Forelimb muscle (tissue), 1 donor: ENCODE data around the gene OAF. TPM values are rescaled to one million over a fixed set of nuclear protein-coding genes. Genes with fewer than 3 reads are reported as not detected.
"Not testable (repeated sequence)": the region's sequence is repeated elsewhere in the genome, so short reads cannot be mapped to it uniquely, and the experiment has no call there.

Experiments
- DNase-seq: peaks from one replicate; pipeline ENCODE4 v3.0.0-alpha.2; 2013; ENCODE audit warnings: low read depth
- polyA plus RNA-seq: library from polyadenylated mRNA; unstranded; fragments of 120-200 nt; gene quantifications from one replicate; pipeline ENCODE4 v1.2.1, GENCODE V29; 2013; ENCODE audit not compliant: insufficient read length

The OAF gene
- polyA plus RNA-seq, 1 donor = 48.6 TPM

GRCh38 chr11:120240866-120241265 is 30.0 kb downstream of the OAF start:
- no peak for DNase-seq

GRCh38 chr11:120241277-120241676 is 30.4 kb downstream of the OAF start:
- no peak for DNase-seq

GRCh38 chr11:120243221-120243620 is 32.4 kb downstream of the OAF start:
- DNase-seq = no peak

- DNase-seq = no peak
These were observed 33.9 kb downstream of the OAF start for GRCh38 chr11:120244476-120245365.

GRCh38 chr11:120245434-120245833 is 34.6 kb downstream of the OAF start:
- no peak for DNase-seq

- no peak for DNase-seq
These were observed 37.9 kb downstream of the OAF start for GRCh38 chr11:120248551-120249278.

- no peak for DNase-seq
These were observed 38.7 kb downstream of the OAF start for GRCh38 chr11:120249279-120250262.

- not testable (repeated sequence) for DNase-seq
These were observed 42.5 kb downstream of the OAF start for GRCh38 chr11:120253377-120253776.

GRCh38 chr11:120254788-120255518 is 44.1 kb downstream of the OAF start:
- no peak for DNase-seq

GRCh38 chr11:120255519-120255866 is 44.7 kb downstream of the OAF start:
- DNase-seq = no peak

GRCh38 chr11:120256178-120256577 is 45.3 kb downstream of the OAF start:
- no peak for DNase-seq

GRCh38 chr11:120256779-120257178 is 45.9 kb downstream of the OAF start:
- DNase-seq = no peak

GRCh38 chr11:120257346-120257745 is 46.5 kb downstream of the OAF start:
- no peak for DNase-seq

GRCh38 chr11:120258661-120259060 is 47.8 kb downstream of the OAF start:
- no peak for DNase-seq

GRCh38 chr11:120259241-120259640 is 48.4 kb downstream of the OAF start:
- DNase-seq = no peak

GRCh38 chr11:120259988-120260565 is 49.2 kb downstream of the OAF start:
- no peak for DNase-seq

- no peak for DNase-seq
These were observed 49.8 kb downstream of the OAF start for GRCh38 chr11:120260616-120261015.

GRCh38 chr11:120261321-120261720 is 50.5 kb downstream of the OAF start:
- DNase-seq = no peak

GRCh38 chr11:120261931-120262330 is 51.1 kb downstream of the OAF start:
- no peak for DNase-seq

GRCh38 chr11:120267319-120267718 is 56.5 kb downstream of the OAF start:
- DNase-seq = no peak

- no peak for DNase-seq
These were observed 57.9 kb downstream of the OAF start for GRCh38 chr11:120268686-120269085.
